ENCODE data around the gene C3orf62. TPM values are rescaled to one million over a fixed set of nuclear protein-coding genes. Genes with fewer than 3 reads are reported as not detected.

Gene C3orf62
- total RNA-seq, 1 experiment from 2014 or later = 5.9 TPM

DNA sequence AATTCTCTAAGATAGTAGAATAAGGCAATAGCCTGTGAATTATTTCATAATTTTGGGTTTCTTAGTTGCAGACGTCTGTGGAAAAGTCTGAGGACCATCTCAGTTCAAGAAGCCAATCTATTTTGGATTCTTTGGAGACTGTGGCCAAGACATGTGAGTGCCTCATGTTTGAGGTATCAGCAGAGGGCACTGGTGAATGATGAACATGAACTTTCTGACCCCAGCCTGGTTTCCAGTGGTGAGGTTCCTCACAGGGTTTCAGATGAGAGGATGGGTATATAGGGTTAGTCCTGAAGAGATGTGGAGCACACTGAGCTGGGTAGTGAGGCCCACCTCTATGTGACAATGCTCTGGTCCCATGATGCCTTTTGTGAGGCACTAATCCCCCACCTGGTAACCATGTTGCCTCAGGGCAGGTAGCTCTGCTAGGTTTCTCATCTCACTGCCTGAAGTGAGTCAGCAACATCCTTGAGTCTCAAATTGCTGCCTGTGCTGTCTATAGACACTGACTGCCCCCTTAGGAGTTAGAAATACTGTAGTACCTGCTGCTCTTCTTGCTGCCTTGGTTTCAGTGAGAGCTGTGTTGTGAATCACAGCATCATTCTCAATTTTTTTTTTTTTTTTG, 32.3 kb downstream of the C3orf62 start:
- H3K79me2 ChIP-seq (ENCODE audit: insufficient read depth, low read length) = no peaks in the 10 kb centered on the region
- peak; percentile 82 for ATAC-seq
- POLR2A ChIA-PET = interaction anchor here (0.7 kb wide), 1 partner anchor 68 kb away, joined by 4 read pairs; no protein-coding TSS in a partner anchor
- H3K4me3 ChIP-seq (replicated peaks in 1 of 2; ENCODE audit: low read depth in 1 of 2, low read length in 2 of 2) = peak overlapping the region in 1 of 2 experiments; percentile 5; a peak in 1 of 4 replicates
- no peaks in the 10 kb centered on the region for H3K9me3 ChIP-seq (ENCODE audit: control insufficient read depth in 1 of 2, insufficient read depth in 1 of 2, low read depth in 1 of 2, low read length in 2 of 2)
- no TSS peak for BruUV-seq (replicated peaks)
- no peaks in the 10 kb centered on the region for H3K27me3 ChIP-seq (ENCODE audit: insufficient read depth, low read length)
- peak overlapping the region; percentile 5 for H2AFZ ChIP-seq (ENCODE audit: low read depth, low read length, poor library complexity, severe bottlenecking)
- no peak for DNase-seq (ENCODE audit: low read depth, low spot score)
- peaks cover 14 to 33% of the 10 kb centered on the region in 2 experiments for H3K4me1 ChIP-seq (ENCODE audit: control insufficient read depth in 1 of 2, insufficient read depth in 2 of 2, low read length in 2 of 2)
- no peaks in the 10 kb centered on the region for H4K20me1 ChIP-seq (ENCODE audit: insufficient read depth)
- H3K9ac ChIP-seq (ENCODE audit: low read length) = peak overlapping the region; percentile 36; the same call in 1 of the 2 replicates
- CTCF ChIA-PET = no interaction called here
- RAD21 ChIA-PET (ENCODE audit: low non-redundant PET in 1 of 2, low total read pairs in 2 of 2, uncharacterized antibody in 2 of 2, unreplicated experiment in 2 of 2) = no interaction called here
- H3K4me2 ChIP-seq (ENCODE audit: low read length) = peak overlapping the region; percentile 67
- intact Hi-C loops (cut with micrococcal nuclease) = no loop called here
- no peaks in the 10 kb centered on the region for H3K36me3 ChIP-seq (ENCODE audit: control insufficient read depth in 1 of 2, insufficient read depth in 2 of 2, low read length in 2 of 2)
- H3K27ac ChIP-seq (ENCODE audit: low read depth, low read length) = peak overlapping the region; percentile 44
- H3K9me2 ChIP-seq (ENCODE audit: insufficient read depth) = no peaks in the 10 kb centered on the region
- no peak for TF ChIP-seq CEBPB (IDR thresholded peaks at IDR 0.05; ENCODE audit: low read depth)
- TF ChIP-seq FOSL1 (IDR thresholded peaks at IDR 0.05; ENCODE audit: low read depth) = no peak
- no peak for TF ChIP-seq EZH2 (IDR thresholded peaks at IDR 0.05)
- TF ChIP-seq ELF1 (IDR thresholded peaks at IDR 0.05; ENCODE audit: borderline replicate concordance, low read depth) = no peak
- TF ChIP-seq SIN3A (IDR thresholded peaks at IDR 0.05; ENCODE audit: low read depth) = no peak
- TF ChIP-seq, protein P1, sequence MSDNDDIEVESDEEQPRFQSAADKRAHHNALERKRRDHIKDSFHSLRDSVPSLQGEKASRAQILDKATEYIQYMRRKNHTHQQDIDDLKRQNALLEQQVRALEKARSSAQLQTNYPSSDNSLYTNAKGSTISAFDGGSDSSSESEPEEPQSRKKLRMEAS (IDR thresholded peaks at IDR 0.05) = peak; percentile 55; the same call in 1 of the 2 replicates
- TF ChIP-seq ZFX (IDR thresholded peaks at IDR 0.05) = no peak
- no peak for TF ChIP-seq TCF7L2 (IDR thresholded peaks at IDR 0.05; ENCODE audit: borderline replicate concordance, extremely low read depth, insufficient read depth, insufficient read length)
- TF ChIP-seq, protein P2, sequence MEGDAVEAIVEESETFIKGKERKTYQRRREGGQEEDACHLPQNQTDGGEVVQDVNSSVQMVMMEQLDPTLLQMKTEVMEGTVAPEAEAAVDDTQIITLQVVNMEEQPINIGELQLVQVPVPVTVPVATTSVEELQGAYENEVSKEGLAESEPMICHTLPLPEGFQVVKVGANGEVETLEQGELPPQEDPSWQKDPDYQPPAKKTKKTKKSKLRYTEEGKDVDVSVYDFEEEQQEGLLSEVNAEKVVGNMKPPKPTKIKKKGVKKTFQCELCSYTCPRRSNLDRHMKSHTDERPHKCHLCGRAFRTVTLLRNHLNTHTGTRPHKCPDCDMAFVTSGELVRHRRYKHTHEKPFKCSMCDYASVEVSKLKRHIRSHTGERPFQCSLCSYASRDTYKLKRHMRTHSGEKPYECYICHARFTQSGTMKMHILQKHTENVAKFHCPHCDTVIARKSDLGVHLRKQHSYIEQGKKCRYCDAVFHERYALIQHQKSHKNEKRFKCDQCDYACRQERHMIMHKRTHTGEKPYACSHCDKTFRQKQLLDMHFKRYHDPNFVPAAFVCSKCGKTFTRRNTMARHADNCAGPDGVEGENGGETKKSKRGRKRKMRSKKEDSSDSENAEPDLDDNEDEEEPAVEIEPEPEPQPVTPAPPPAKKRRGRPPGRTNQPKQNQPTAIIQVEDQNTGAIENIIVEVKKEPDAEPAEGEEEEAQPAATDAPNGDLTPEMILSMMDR (IDR thresholded peaks at IDR 0.05 in 2 of 3, conservative IDR thresholded peaks at IDR 0.05 in 1 of 3; ENCODE audit: borderline replicate concordance in 1 of 3, insufficient read depth in 1 of 3, low read depth in 2 of 3, low read length in 2 of 3) = 0 out of 6 replicates have a peak, but pooled peaks of 1 of the 3 experiments have one; percentile 16
- TF ChIP-seq YY1 (IDR thresholded peaks at IDR 0.05; ENCODE audit: extremely low read depth, insufficient replicate concordance, low read depth, low read length) = no peak
- no peak; the same call in 1 of the 2 replicates for TF ChIP-seq CBX3 (IDR thresholded peaks at IDR 0.05; ENCODE audit: low read depth)
- no peak for TF ChIP-seq SRF (IDR thresholded peaks at IDR 0.05; ENCODE audit: low read depth)
- TF ChIP-seq RAD21 (IDR thresholded peaks at IDR 0.05; ENCODE audit: low read depth) = peak; percentile 46
- TF ChIP-seq, protein P3, sequence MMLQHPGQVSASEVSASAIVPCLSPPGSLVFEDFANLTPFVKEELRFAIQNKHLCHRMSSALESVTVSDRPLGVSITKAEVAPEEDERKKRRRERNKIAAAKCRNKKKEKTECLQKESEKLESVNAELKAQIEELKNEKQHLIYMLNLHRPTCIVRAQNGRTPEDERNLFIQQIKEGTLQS (IDR thresholded peaks at IDR 0.05) = no peak
- no peak for TF ChIP-seq ZNF274 (IDR thresholded peaks at IDR 0.05; ENCODE audit: low read depth, low read length)
- peak; percentile 11; the same call in 1 of the 2 replicates for TF ChIP-seq JUND (IDR thresholded peaks at IDR 0.05)
- TF ChIP-seq SP1 (IDR thresholded peaks at IDR 0.05; ENCODE audit: low read depth) = no peak; the same call in 1 of the 2 replicates
- TF ChIP-seq POLR2A (IDR thresholded peaks at IDR 0.05; ENCODE audit: borderline replicate concordance, extremely low read depth, insufficient read depth, insufficient read length) = peak; percentile 18
- TF ChIP-seq EZH2phosphoT487 (IDR thresholded peaks at IDR 0.05; ENCODE audit: borderline replicate concordance) = no peak
- no peak for TF ChIP-seq POLR2AphosphoS5 (IDR thresholded peaks at IDR 0.05; ENCODE audit: low read depth, low read length)
- TF ChIP-seq, protein P4, sequence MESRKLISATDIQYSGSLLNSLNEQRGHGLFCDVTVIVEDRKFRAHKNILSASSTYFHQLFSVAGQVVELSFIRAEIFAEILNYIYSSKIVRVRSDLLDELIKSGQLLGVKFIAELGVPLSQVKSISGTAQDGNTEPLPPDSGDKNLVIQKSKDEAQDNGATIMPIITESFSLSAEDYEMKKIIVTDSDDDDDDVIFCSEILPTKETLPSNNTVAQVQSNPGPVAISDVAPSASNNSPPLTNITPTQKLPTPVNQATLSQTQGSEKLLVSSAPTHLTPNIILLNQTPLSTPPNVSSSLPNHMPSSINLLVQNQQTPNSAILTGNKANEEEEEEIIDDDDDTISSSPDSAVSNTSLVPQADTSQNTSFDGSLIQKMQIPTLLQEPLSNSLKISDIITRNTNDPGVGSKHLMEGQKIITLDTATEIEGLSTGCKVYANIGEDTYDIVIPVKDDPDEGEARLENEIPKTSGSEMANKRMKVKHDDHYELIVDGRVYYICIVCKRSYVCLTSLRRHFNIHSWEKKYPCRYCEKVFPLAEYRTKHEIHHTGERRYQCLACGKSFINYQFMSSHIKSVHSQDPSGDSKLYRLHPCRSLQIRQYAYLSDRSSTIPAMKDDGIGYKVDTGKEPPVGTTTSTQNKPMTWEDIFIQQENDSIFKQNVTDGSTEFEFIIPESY (IDR thresholded peaks at IDR 0.05; ENCODE audit: extremely low read depth, insufficient replicate concordance, low read length) = no peak
